GM15510 (cell line): ENCODE measurements around the gene NAT9.

Experiments
- POLR2A ChIP-seq: IDR thresholded peaks from 3 replicates; pipeline ENCODE4 v1.6.1; 2011; ENCODE audit warnings: borderline replicate concordance; ENCODE audit not compliant: insufficient read length; ENCODE audit errors: extremely low read depth

NAT9 gene

DNA sequence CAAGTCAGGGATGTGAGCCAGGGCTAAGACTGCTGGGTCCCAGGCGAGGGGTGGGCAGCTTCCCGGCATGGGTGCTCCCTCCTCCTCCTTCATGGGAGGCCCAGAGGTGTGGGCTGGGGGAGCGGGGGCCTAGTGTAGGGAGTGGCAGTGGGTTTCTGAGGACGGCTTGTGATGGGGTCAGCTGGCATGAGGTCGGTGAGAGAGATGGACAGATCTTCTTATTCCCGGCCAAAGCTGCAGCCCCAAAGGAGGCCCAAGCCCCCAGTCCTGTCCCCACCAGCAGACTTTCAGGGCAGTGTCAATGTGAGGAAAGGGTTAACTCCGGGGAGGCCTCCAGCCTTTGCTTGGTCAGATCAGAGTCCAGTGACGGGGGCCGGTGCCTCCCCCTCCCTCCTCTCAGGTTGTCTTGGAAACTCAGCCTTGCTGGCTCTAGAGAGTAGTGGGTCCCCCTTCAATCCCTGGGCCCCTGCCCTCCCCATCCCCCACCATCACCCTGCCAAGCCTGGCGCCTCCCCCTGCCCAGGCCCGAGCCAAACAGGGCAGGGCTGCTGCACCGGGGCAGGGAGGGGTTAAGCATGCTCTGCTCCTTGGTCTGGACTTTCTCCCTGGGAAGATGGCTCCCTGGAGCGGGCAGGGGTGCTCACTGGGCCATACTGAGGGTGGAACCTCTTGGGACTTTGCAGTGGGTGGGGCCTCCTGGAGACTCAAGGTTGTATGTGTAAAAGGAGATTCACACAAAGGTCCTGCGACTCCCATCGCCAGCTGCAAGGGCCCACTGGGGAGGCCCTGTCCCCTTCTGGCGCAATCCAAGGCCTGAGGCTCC is 12.4 kb downstream of the NAT9 start:
- TF ChIP-seq POLR2A = no peak

DNA sequence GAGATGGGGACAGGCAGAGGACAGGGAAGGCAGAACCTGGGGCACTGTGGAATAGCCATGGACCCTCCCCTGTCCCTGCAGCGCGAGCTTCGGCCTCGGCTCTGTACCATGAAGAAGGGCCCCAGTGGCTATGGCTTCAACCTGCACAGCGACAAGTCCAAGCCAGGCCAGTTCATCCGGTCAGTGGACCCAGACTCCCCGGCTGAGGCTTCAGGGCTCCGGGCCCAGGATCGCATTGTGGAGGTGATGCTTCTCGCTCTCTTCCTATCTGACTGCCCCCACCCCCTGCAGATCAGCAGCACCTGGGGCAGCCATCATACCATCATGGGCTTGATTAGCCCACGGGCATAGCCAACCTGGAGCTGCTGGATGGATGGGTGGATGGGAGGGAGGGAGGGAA is 14.2 kb downstream of the NAT9 start:
- no peak for TF ChIP-seq POLR2A

DNA sequence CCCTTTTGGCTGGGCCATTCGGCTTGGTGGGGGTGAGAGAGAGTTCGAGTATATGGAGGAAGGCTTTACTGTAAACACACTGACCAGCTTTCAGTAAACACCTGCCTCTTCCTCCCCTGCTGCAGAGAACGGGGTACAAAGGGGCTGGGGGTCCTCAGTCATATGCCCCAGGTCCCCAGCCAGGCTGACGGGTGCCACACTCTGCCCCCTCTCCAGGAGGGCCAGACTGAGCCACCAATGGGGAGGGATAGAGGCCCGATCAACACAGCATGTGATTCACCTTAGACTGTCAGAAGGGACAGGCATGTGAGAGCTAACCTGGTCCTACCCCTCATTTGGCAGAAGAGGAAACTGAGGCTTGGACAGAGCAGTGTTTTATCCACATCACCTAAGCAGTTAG is 14.7 kb downstream of the NAT9 start:
- TF ChIP-seq POLR2A = no peak

DNA sequence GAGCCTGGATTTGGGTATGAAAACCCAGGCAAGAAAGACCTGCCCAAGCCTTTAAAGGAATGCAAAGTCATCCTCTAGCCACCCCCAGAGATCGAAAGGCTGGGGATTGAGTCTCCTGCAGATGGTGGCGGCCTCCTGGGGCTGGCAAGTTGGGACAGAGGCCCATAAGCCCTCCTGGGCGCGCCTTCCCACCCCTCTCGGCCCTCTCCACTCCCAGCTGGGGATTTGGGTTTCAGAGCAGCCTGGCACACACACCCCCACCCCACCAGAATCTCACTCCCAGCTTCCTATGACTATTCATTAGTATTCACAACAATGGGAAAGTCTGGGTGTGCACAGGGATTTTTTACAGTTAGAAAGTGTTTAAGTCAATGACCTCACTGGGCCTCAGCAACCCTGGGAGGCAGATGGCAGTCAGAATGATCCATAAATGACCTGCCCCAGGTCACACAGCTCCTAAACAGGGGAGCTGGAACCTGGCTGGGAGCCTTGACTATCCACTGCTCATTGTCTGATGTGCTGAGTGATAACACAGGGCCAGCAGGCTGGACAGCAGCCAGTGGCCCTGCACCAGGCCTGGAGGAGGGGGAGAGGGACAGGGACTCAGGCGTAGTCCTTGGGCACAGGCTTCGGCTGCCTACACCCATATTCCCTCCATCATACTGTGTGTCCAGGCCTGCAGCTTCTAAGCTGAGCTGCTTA is 15.6 kb downstream of the NAT9 start:
- TF ChIP-seq POLR2A = no peak

DNA sequence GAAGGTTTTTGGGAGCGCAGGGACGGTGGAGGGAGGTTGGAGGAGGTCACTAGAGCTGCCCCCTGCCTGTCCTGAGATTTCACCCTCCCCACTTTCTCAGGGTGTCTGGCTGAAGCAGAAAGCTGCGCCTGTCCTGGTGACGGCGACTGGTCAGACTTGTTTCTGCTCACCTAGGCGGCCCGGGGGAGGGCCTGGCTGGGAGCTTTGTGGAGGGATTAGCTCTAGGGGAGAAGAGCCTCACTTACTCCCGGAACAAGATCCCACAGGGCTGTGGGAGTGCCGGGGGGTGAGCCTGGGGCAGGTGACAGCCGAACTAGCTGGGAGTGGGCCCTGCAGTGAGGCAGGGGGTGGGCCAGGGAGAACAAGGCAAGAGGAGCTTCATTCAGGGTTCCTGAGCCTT is 16.2 kb downstream of the NAT9 start:
- TF ChIP-seq POLR2A = no peak

DNA sequence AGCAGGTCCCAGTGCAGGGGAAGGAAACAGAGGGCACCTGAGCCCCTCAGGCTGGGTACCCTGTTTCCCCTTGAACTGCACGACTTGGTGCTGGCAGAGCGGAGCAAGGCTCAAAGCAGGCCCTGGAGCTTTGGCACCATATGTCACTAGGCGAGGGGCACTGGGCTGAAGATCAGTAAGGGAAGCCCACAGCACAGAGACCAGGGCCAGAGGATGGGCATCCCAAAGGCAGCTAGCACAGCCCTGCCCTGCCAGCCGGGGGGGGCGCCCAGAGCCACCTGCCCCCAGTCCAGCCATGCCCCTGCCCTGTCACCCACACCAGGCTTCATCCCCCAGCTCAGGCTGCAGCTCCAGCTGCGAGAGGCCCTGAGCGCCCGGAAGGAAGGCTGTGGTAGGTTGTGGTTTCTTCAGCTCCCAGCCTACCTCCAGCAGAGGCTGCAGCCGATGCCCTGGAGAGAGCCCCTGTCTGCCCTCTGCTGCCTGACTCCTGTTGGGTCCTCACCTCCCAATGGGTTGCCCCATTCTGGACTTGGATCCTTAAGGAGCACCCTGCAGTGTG is 16.8 kb downstream of the NAT9 start:
- TF ChIP-seq POLR2A = no peak

DNA sequence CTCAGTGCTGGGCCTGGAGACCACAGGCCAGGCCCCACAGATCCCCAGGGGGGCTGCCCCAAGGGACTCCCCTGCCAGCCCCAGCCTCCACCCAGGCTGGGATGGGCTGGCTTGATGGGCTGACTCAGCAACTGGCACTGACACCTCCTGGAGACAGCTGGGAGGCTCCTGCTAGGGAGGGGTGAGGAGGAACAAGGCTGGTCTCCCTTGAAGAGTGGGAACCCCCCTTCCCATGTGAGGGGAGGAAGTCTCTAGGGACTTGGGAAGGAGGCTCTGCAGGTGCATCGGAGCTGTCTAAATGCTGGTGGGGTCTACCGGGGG is 17.3 kb downstream of the NAT9 start:
- no peak for TF ChIP-seq POLR2A

DNA sequence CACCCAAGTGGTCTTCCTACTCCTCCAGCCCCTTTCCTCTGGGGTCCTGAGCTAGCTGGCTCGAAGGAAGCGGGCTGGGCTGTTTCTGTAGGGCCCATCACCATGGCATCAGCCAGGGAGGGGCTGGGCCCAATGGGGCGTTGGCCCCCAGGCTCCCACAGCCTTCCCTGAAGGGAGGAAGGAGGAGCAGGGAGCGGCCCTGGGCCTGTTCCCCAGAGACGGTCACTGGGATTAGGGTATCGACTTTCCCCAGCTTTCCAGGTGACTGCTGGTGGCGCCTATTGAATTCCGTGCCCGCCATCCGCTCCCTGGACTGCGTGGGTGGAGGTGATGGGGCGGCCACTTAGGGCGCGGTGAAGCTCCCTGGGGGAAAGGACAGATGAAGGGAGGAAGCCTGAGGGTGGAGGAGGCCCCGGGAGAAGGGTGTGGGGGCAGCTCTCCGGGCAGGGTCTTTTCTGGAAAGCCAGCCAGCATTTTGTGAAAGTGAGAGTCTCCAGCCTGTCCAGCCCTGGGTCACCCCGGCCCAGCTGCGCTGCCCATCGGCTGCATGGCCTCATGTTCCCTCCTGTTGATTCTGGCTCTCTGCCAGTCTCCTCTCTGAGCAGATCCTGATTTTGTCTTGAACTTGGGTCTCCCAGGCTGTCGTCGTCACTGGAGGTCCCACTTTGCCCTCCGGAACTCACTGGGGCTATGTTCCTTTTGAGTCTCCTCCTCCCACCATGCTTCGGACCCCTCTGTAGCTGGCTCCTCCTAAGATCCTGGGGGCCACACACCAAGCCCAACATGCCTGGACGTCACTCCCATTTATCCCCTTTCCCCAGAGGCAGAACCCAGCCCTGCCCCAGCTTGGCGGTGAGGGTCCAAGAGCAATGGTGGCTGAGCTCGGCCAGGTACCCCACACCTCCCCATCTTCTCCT is 18.0 kb downstream of the NAT9 start:
- TF ChIP-seq POLR2A = no peak

DNA sequence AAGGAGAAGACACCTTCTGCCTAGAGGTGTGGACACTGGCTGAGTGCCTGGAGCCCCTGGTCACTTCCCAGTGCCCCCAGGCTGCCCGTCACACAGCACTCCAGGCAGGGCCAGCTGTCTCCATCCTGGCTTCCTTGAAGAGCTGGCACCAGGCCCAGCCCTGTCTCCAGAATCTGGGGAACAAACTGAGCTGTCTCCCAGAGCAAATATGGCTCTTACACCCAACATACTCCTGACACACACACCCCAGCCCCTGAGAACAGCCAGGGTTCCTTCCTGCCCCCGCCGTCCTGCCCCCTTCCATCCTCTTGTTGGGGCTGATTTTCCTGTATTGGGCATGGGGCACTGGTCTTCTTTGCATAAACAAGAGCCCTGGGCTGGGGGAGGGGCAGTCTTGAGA is 18.6 kb downstream of the NAT9 start:
- TF ChIP-seq POLR2A = no peak

DNA sequence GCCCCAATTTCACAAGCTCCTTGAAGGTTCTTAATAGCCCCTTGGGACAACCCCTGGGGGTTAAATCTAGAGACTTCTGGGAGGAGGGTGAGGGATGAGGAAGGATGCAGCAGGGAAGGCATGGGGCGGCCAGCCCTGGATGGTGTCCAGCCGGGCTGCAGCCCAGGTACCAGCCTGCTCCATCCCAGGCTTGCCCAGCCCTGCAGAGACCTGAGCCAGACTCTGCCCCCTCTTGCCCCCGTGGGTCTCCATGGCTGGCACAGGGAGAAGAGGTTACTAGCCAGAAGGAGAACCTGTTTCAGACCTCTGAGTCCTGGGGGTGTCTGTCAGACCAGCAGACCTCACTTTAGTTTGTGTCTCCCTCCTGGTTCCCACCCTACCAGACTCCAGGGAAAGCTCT is 19.3 kb downstream of the NAT9 start:
- TF ChIP-seq POLR2A = no peak

DNA sequence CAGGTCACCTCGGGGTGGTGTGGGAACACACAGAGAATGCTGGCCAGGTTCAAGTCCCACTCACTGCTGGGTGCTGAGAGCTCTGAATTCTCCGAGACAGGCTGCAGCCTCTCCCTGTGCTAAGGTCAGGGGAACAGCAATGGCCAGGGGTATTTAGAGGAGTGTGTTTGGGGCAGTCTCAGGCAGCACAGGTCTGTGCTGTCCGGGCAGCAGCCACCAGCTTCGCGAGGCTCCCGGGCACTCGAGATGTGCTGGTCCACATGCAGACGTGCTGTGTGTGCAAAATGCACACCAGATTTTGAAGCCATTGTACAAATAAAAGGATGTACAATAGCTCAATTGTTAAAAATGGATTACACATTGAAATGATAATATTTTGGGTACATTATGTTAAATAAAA is 20.6 kb downstream of the NAT9 start:
- TF ChIP-seq POLR2A = no peak

DNA sequence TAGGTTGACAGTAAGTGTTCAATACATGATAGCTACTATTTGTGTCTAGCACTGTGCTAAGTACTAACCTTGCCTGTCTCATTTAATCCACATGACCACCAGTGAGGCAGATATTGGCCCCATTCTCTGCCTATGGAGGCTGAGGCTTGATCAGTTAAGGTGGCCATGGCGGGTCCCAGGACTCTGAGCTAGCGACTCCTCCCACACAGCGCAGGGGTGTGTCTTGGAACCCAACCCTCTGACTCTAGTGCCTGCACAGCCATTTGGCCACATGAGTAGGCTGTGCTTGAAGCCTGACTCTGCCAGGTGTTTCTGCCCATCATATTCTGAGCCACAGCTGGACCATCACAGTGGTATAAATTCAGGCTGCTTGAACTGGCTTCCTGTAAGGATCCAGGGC is 21.3 kb downstream of the NAT9 start:
- no peak for TF ChIP-seq POLR2A

DNA sequence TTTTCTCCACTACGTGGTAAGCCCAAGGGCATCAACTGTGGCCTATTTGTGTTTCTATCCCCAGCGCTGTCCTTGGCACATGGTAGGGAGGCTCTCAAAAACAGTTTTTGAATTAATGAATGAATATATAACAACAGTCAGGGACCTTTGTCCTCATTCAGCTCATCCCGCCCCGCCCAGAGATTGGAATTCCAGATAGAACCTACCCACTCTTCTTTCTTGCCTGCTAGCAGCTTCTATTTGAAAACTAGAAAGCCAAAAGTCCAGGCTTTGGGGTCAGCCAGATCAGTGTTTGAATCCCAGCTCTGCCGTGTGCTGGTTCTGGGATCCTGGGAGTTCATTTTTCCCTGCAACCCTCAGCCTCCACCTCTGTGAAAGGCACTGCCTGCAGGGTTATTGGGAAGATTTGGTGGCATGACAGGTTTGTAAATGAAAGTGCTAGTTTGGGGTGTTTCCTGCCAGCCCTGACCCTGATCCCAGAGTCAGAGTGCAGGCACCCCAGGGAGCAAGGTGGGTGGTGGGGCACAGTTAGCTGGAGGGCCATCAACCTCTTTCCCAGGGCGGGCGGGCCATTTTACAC is 23.2 kb downstream of the NAT9 start:
- no peak for TF ChIP-seq POLR2A

DNA sequence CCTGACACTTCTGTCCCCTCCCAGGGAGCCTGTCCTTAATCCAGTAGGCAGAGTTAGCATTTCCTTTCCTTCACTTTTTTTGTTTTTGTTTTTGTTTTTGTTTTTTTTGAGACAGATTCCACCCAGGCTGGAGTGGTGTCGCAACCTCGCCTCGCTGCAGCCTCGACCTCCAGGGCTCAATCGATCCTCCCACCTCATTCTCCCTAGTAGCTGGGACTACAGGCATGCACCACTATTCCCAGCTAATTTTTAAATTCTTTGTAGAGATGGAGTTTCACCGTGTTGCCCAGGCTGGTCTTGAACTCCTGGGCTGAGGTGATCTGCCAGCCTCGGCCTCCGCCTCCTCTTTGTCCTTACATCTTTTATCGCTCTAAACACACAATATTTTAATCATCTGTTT is 23.7 kb downstream of the NAT9 start:
- no peak for TF ChIP-seq POLR2A
